Calu3 (cell line): ENCODE measurements around the gene GAPDH. TPM values are rescaled to one million over a fixed set of nuclear protein-coding genes. Genes with fewer than 3 reads are reported as not detected.

ENCODE experiments used
- BruUV-seq: library from RNA; stranded (reverse); fragments of 400-500 nt; replicated peaks from 2 replicates; lab custom pipeline; 2021; lab: Mats Ljungman, UMichigan
- CTCF ChIA-PET: fragments of 300-600 bp; sonication (Branson Sonifier 250); formaldehyde crosslinking; loops from one replicate; lab custom pipeline; 2022; ENCODE audit warnings: antibody characterized with exemption; lab: Charles Lee
- DNase-seq: peaks from one replicate; pipeline ENCODE4 v3.0.0; 2022
- H3K27ac Mint-ChIP-seq: one replicate; pipeline ENCODE4 v1.8.0; 2022; ENCODE audit warnings: mixed read lengths; ENCODE audit not compliant: unreplicated experiment
- H3K27me3 Mint-ChIP-seq: one replicate; pipeline ENCODE4 v1.8.0; 2022; ENCODE audit warnings: mixed read lengths; ENCODE audit not compliant: unreplicated experiment
- H3K36me3 Mint-ChIP-seq: one replicate; pipeline ENCODE4 v1.8.0; 2022; ENCODE audit warnings: mild to moderate bottlenecking, moderate library complexity, mixed read lengths; ENCODE audit not compliant: insufficient read depth, unreplicated experiment
- H3K4me1 Mint-ChIP-seq: one replicate; pipeline ENCODE4 v1.8.0; 2022; ENCODE audit warnings: mild to moderate bottlenecking, low read depth, mixed read lengths; ENCODE audit not compliant: unreplicated experiment
- H3K4me3 Mint-ChIP-seq: one replicate; pipeline ENCODE4 v1.8.0; 2022; ENCODE audit warnings: mild to moderate bottlenecking, low read depth, moderate library complexity, mixed read lengths; ENCODE audit not compliant: unreplicated experiment
- H3K9me3 Mint-ChIP-seq: one replicate; pipeline ENCODE4 v1.8.0; 2022; ENCODE audit warnings: low read depth, mixed read lengths; ENCODE audit not compliant: unreplicated experiment
- CTCF ChIP-seq: fragments of 200-600 bp; IDR thresholded peaks from one replicate; pipeline ENCODE4 v1.8.0; 2022; ENCODE audit warnings: antibody characterized with exemption; ENCODE audit not compliant: unreplicated experiment
- intact Hi-C: fragments of 100-400 bp; cut with micrococcal nuclease; formaldehyde crosslinking; loops from one replicate; pipeline ENCODE4 v1.10.0; 2022; ENCODE audit not compliant: unreplicated experiment
- total RNA-seq: library from RNA; stranded (reverse); gene quantifications from 2 replicates; pipeline ENCODE4 v1.2.3, GENCODE V29; 2022

GAPDH gene
- total RNA-seq, 1 experiment from 2014 or later, result 2,552 TPM

GRCh38 chr12:6526766-6527525, 7.4 kb upstream of the GAPDH start:
- intact Hi-C loops, result no loop called here
- peaks cover 2% of the 10 kb centered on the region for H3K4me1 Mint-ChIP-seq
- no peak for TF ChIP-seq CTCF
- CTCF ChIA-PET, result no interaction called here
- H3K27ac Mint-ChIP-seq, result no peak overlapping the region
- H3K4me3 Mint-ChIP-seq, result no peak overlapping the region
- DNase-seq, result no peak
- H3K27me3 Mint-ChIP-seq, result no peaks in the 10 kb centered on the region
- no TSS peak for BruUV-seq
- peaks cover 67% of the 10 kb centered on the region for H3K36me3 Mint-ChIP-seq
- H3K9me3 Mint-ChIP-seq, result no peaks in the 10 kb centered on the region

- H3K4me3 Mint-ChIP-seq, result no peak overlapping the region
- no peak overlapping the region for H3K27ac Mint-ChIP-seq
Measured at GRCh38 chr12:6527711-6528110, 6.6 kb upstream of the GAPDH start.

GRCh38 chr12:6528539-6529235, 5.6 kb upstream of the GAPDH start:
- H3K4me3 Mint-ChIP-seq, result no peak overlapping the region
- no peak overlapping the region for H3K27ac Mint-ChIP-seq
- no peaks in the 10 kb centered on the region for H3K9me3 Mint-ChIP-seq
- H3K27me3 Mint-ChIP-seq, result no peaks in the 10 kb centered on the region
- intact Hi-C loops, result no loop called here
- no peak for TF ChIP-seq CTCF
- H3K4me1 Mint-ChIP-seq, result peaks cover 19% of the 10 kb centered on the region
- peaks cover 72% of the 10 kb centered on the region for H3K36me3 Mint-ChIP-seq
- BruUV-seq, result no TSS peak
- CTCF ChIA-PET, result interaction anchor here (0.9 kb wide), 1 partner anchor 9 kb away, joined by 3 read pairs; no protein-coding TSS in a partner anchor
- no peak for DNase-seq

More at GRCh38 chr12:6527711-6528110, 6.6 kb upstream of the GAPDH start:
- no peak for DNase-seq
- BruUV-seq, result no TSS peak
- CTCF ChIA-PET, result interaction anchor here (0.9 kb wide), 1 partner anchor 10 kb away, joined by 3 read pairs; no protein-coding TSS in a partner anchor
- intact Hi-C loops, result no loop called here
- Mint-ChIP-seq H3K4me1 (peaks cover 10% of the 10 kb centered on the region), H3K36me3 (peaks cover 70% of the 10 kb centered on the region), H3K9me3 (no peaks in the 10 kb centered on the region), H3K27me3 (no peaks in the 10 kb centered on the region)
- TF ChIP-seq CTCF, result no peak

GRCh38 chr12:6529291-6529737, 5.0 kb upstream of the GAPDH start:
- Mint-ChIP-seq H3K4me1 (peaks cover 26% of the 10 kb centered on the region), H3K27ac (no peak overlapping the region), H3K36me3 (peaks cover 72% of the 10 kb centered on the region), H3K4me3 (no peak overlapping the region), H3K9me3 (no peaks in the 10 kb centered on the region), H3K27me3 (no peaks in the 10 kb centered on the region)
- CTCF ChIA-PET, result no interaction called here
- no peak for TF ChIP-seq CTCF
- DNase-seq, result no peak
- no TSS peak for BruUV-seq
- intact Hi-C loops, result no loop called here
